ENCODE data around the gene ACER2.

DNA sequence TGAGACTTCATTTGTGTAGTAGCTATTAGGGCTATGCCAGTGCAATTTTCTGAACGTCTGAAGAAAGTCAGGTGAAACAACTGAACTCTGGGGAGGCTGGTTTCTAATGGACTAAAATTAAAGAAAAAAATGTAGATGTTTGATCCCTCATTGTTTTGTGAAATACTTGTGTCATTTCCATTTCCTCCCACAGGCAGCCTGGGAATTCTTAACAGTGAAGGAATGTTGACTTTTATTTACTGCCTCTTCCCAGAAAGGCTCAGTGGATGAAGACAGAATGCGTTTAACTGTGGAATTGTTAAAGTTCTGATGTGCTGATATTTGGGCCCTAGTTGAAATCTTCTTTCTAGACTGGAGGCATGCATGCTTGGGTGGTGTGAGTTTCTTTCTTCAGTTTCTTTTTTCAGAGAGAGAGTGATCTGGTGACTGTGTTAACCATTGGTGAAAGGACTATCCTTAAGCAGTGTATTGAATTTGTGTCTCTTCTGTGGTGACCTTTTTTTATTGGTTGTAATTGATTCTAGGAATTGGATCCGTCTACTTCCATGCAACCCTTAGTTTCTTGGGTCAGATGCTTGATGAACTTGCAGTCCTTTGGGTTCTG, 15.5 kb downstream of the ACER2 start:
- TF ChIP-seq, protein P1, sequence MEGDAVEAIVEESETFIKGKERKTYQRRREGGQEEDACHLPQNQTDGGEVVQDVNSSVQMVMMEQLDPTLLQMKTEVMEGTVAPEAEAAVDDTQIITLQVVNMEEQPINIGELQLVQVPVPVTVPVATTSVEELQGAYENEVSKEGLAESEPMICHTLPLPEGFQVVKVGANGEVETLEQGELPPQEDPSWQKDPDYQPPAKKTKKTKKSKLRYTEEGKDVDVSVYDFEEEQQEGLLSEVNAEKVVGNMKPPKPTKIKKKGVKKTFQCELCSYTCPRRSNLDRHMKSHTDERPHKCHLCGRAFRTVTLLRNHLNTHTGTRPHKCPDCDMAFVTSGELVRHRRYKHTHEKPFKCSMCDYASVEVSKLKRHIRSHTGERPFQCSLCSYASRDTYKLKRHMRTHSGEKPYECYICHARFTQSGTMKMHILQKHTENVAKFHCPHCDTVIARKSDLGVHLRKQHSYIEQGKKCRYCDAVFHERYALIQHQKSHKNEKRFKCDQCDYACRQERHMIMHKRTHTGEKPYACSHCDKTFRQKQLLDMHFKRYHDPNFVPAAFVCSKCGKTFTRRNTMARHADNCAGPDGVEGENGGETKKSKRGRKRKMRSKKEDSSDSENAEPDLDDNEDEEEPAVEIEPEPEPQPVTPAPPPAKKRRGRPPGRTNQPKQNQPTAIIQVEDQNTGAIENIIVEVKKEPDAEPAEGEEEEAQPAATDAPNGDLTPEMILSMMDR (IDR thresholded peaks at IDR 0.05) = no peak
- no peak for TF ChIP-seq POLR2A (IDR thresholded peaks at IDR 0.05)

Data from Peyer's patch (tissue), 4 donors.